DOHH2 (cell line): Measurements from ENCODE around the gene TEF.

Source experiments
- EZH2phosphoT487 ChIP-seq: fragments of 200-600 bp; sonication (generic); IDR thresholded peaks from 2 replicates; pipeline ENCODE4 v1.6.1; 2017; ENCODE audit warnings: borderline replicate concordance, mild to moderate bottlenecking, antibody characterized with exemption, low read length, moderate library complexity, mixed read lengths
- TF ChIP-seq, protein P1 (sequence below): fragments of 200-600 bp; sonication (generic); IDR thresholded peaks from one replicate; pipeline ENCODE4 v1.5.1; 2014; ENCODE audit warnings: antibody characterized with exemption, mild to moderate bottlenecking, low read depth, low read length; ENCODE audit not compliant: poor library complexity, severe bottlenecking

DNA sequence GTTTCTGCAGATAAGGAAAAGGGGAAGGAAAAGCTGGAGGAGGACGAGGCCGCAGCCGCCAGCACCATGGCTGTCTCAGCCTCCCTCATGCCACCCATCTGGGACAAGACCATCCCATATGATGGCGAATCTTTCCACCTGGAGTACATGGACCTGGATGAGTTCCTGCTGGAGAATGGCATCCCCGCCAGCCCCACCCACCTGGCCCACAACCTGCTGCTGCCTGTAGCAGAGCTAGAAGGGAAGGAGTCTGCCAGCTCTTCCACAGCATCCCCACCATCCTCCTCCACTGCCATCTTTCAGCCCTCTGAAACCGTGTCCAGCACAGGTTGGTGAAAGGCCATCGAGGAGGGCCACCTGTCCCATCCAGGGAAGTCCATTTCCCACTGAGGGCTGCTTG is 5.6 kb downstream of the TEF start:
- TF ChIP-seq, protein P1, sequence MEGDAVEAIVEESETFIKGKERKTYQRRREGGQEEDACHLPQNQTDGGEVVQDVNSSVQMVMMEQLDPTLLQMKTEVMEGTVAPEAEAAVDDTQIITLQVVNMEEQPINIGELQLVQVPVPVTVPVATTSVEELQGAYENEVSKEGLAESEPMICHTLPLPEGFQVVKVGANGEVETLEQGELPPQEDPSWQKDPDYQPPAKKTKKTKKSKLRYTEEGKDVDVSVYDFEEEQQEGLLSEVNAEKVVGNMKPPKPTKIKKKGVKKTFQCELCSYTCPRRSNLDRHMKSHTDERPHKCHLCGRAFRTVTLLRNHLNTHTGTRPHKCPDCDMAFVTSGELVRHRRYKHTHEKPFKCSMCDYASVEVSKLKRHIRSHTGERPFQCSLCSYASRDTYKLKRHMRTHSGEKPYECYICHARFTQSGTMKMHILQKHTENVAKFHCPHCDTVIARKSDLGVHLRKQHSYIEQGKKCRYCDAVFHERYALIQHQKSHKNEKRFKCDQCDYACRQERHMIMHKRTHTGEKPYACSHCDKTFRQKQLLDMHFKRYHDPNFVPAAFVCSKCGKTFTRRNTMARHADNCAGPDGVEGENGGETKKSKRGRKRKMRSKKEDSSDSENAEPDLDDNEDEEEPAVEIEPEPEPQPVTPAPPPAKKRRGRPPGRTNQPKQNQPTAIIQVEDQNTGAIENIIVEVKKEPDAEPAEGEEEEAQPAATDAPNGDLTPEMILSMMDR = no peak
- TF ChIP-seq EZH2phosphoT487 = no peak
